GM18520 (cell line): ENCODE data around the gene DYNC1I2.
"Not testable (repeated sequence)": the region's sequence is repeated elsewhere in the genome, so short reads cannot be mapped to it uniquely, and the experiment has no call there.

Source experiments
- ATAC-seq: cut with Tn5 transposase; IDR thresholded peaks from one replicate; pipeline ENCODE4 v1.9.1; 2021; ENCODE audit not compliant: unreplicated experiment

The DYNC1I2 gene

DNA sequence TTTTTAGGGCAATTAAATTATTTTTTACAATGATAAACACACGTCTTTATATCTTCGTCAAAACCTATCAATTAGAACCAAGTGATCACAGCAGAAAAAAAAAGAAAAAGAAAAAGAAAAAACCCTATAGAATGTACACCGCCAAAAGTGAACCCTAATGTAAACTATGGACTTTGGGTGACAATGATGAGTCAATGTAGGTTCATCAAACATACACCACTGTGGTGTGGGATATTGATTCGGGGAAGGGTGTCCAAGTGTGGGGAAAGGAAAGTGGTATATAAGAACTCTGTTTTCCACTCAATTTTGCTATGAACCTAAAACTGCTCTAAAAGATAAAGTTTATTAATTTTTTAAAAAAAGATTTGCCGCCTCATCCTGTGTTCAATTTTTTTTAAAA, 85.1 kb downstream of the DYNC1I2 start:
- no peak for ATAC-seq

DNA sequence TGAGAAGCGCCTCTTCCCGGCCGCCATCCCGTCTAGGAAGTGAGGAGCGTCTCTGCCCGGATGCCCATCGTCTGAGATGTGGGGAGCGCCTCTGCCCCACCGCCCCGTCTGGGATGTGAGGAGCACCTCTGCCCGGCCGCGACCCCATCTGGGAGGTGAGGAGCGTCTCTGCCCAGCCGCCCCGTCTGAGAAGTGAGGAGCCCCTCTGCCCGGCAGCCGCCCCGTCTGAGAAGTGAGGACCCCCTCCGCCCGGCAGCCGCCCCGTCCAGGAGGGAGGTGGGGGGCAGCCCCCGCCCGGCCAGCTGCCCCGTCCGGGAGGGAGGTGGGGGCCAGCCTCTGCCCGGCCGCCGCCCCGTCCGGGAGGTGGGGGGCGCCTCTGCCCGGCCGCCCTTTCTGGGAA, 87.3 kb downstream of the DYNC1I2 start:
- not testable (repeated sequence) for ATAC-seq

DNA sequence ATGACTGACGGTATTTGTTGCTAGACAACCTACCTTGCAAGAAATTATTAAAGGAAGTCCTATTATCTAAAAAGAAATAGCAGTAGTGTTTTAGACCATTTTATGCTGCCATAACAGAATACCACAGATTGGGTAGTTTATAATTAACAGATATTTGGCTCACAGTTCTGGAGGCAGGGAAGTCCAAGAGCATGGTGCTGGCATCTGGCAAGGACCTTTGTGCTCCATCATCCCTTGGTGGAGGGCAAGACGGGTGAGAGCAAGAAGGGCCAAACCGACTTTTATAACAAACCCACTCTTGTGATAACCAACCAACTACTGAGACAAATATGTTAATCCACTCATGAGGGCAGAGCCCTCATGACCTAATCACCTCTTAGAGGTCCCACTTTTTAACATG, 91.2 kb downstream of the DYNC1I2 start:
- ATAC-seq = no peak

DNA sequence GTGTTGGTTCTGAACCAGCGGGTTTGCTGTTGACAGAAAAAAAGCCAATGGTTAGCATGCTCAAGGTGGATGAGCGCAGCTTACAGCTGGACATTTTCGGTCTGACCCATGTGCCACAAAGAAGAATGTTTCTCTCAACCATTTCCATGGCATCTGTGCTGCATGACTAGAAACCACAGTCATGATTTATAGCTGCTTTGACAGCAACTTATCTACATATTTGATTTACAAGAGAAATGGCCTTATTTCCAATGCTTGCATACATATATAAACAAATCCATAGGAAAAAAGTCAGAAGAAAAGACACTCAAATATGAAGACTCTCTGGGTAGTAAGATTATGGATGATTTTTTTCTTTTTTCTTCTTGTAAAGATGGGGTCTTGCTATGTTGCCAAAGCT, 98.2 kb downstream of the DYNC1I2 start:
- ATAC-seq = no peak

DNA sequence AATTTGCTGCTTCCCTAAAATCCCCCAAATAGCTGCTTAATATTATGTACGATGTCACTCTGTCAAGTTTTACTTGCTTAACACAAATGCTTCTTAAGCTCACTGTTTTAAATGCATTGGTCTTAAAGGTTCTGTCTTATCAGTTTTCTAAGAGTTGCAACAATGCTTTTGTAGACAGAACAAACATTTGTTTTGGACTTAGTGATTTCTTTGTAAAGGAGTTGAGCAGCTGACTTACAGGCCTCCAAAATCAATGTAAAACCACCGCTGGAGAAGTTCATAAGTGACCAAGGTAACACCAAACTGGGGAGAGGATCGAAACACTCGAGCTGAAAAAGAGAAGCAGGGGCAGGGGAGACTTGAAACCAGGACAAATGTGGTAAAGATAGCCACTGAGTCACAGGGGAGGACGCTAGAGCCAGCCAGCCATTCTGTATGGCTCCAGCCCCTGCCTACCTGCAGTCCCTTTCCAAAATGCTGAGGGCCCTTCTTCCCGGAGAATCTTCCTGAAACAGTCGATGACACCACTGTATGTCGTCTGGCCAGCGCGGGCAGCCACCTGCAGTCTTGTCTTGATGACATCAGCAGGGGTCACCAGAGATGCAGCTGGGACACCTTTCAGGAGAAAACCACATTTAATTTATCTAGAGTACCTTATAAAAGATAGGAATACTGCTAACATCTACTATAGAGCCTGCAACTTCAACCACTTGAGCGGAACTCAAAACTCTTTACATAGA, 100.2 kb downstream of the DYNC1I2 start:
- no peak for ATAC-seq

DNA sequence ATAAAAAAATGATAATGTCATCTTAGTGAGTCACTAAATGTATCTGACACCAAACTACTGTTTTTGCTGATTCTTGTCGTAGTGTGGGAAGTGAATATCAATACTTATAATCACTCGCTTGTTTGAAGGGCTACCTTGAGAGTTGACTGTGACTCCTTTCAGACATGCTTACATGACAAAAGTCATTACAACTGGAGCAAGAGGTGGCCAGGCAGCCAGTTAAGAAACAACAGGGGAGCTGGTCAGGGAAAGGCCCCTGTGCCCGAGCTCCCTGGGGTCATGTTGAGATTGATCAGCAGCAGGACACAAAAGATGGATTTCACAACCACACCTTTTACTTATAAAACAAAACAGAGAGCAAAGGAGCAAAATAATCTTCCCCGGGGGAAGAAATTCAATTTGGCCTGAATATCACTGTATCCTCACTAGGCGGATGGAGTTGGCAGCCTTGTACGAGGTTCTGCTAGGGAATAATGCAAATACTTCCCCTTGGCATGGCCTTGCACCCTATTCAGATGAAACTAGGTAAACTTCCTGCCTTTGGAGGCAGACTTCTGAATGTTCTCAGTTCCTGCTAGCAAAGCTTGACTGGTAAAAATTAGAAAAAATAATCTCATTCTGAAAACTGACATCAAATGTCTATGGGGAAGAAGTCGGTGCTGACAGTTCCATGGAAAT, 101.2 kb downstream of the DYNC1I2 start:
- no peak for ATAC-seq

DNA sequence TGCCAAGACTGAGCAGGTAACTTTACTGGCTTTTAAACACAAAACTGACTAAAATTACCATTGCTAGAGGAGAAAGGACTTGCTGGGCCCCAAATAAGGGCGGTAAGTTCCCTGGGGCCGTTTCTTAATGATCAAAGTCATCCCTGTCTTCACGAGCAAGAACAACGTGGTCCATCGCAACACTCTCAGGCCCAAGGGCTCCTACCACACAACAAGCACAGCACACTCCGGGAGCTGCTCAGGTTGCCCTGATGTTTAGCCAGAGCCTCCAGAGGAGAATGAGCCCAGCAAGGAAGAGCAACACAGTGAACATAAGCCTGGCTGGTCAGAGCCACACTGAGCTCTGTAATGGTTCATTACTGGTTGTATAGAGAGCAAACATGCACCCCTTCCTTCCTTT, 102.7 kb downstream of the DYNC1I2 start:
- ATAC-seq = no peak

DNA sequence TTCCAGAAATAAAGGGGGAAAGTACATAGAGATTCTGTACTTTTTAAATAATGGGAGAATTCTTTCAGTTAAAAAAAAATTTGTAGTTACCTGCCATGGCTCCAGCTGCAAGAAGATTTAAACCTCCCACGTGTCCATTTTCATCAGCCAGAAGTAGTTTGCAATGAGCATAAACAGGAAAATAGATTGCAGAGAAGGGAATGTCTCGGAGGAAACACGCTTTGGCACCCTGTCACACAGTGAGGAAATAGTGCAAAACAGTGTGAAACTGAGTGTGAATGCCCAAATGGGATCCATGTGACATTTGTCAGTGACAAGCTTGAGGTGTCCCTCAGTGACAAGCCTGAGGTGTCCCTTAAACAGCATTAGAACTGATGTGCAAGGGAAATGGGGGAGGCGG, 104.1 kb downstream of the DYNC1I2 start:
- ATAC-seq = no peak

DNA sequence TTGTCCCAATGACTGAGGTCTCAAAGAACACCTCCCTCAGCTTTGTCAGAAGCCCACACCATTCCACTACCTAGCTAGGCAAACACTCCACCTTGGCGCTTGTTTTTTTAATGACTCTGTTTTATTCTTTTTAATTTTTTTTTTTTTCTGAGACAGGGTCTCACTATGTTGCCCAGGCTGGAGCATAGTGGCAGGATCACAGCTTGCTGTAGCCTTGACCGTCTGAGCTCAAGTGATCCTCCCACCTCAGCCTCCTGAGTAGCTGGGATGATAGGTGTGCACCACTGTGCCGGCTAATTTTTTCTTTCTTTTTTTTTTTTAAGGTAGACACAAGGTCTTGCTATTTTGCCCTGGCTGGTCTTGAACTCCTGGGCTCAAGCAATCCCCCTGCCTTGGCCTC, 104.9 kb downstream of the DYNC1I2 start:
- no peak for ATAC-seq

DNA sequence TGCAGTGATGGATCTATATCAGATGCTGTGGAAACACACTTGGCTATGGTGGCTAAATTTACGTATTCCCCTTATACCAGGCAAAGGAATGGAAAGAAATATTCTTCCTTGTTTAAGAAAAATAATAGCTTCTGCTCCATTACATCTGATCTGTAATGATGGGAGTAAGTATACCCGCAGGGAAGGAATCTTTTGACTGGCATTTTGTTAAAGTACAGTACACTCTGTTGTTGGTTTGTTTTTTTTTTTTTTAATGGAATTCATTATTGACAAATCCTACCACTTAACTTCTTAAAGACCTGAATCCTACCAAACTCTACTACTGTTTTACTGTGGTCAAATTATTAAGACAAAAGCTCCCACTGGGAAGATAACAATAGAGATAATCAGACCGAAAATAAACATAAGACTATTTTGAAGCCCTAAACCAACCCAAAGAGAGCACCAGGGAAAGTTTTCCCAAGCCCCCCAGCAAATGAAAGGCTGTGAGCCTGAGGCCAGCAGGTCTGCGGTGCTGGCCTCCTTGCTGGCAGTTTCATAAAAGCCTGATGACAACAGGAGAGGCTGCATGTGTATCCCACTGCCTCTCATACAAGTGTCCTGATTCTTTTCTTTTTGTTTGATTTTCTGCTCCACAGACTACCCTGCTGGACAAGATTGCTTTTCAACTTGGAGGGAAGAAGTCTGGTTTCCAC, 105.8 kb downstream of the DYNC1I2 start:
- no peak for ATAC-seq

DNA sequence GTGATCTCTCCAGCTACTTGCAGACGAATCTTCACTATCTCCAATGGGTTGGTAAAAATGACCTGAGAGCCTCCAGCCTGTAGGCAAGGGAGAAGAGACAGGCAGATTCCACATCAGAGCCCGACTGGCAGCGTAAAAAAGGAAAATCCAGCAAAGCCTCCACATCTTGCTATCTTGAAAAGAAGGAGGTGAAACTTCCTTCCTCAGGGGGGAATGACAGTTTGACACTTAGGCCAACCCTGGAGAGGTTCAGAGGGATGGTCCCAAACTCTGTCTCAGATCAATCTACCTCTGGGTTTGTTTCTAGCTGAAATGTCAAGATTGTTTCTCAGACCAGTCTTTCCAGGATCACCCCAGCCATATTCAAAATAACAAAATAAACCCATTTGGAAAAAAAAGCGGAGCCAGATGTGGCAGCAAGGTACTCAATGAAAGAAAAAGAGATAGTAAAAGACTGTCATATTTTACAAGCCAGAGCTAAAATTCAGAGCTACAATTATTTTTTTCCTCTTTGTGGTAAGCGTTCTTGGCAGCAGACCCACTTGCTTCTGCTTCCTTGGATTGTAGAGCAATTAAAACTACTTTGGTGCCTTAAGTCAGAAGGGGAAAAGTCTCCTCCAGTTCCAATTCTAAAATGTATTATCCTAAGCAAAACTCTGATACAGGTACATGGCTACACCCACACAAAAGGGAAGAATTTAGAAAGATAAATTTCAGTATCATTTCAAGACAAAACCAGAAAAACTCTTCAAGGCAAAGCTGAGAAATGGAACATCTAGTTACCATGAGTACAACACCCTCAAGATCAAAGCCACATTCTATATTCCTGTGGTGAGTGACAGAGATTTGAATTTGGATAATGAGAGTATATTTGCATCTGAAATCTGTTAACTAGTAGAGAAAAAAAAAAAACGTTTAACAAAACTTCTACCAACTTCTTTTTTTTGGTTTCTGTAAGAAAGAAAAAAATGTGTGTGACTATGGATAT, 106.7 kb downstream of the DYNC1I2 start:
- ATAC-seq = peak; percentile 40

DNA sequence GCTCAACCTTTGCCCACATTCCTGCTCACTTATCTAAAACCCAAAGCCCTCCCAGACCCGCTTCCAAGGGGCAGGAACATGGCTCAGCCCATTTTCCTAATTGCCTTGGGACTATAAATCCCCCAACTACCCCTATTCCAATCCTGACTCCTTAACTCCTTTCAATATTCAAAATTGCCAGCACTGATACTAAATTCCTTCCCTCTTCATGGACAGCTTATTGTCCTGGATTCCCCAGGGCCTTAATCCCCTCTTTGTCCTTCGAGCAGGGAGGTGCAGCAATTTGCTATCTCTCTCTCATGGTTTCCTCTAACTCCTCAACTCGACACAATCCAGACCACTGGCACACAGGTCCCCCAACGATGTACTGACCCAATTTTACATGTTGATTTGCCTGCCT, 107.6 kb downstream of the DYNC1I2 start:
- ATAC-seq = no peak
